Osteoblast (primary cell): ENCODE results near the gene LRRC45. TPM values are rescaled to one million over a fixed set of nuclear protein-coding genes. Genes with fewer than 3 reads are reported as not detected.

Experiments used
- DNase-seq: peaks from one replicate; pipeline ENCODE4 v3.0.0; 2011; ENCODE audit warnings: low spot score, mixed read lengths; ENCODE audit not compliant: insufficient read length; ENCODE audit errors: missing footprints
- H2AFZ ChIP-seq: 2 replicates; pipeline ENCODE4 v1.6.0; 2011; ENCODE audit warnings: mild to moderate bottlenecking, low read length
- H3K27ac ChIP-seq: 2 replicates; pipeline ENCODE4 v1.5.1; 2011; ENCODE audit warnings: mild to moderate bottlenecking, low read depth, low read length, moderate library complexity
- H3K27me3 ChIP-seq: 2 replicates; pipeline ENCODE4 v1.6.0; 2012; ENCODE audit warnings: mild to moderate bottlenecking, control low read depth, inconsistent platforms, low read length, moderate library complexity; ENCODE audit not compliant: insufficient read depth
- H3K36me3 ChIP-seq: 2 replicates; pipeline ENCODE4 v1.5.1; 2011; ENCODE audit warnings: mild to moderate bottlenecking, low read length, control low read depth, moderate library complexity; ENCODE audit not compliant: insufficient read depth
- H3K4me1 ChIP-seq: 2 replicates; pipeline ENCODE4 v1.5.1; 2011; ENCODE audit warnings: mild to moderate bottlenecking, low read length, control low read depth, moderate library complexity; ENCODE audit not compliant: insufficient read depth
- H3K4me2 ChIP-seq: 2 replicates; pipeline ENCODE4 v1.6.0; 2011; ENCODE audit warnings: mild to moderate bottlenecking, low read length; ENCODE audit not compliant: insufficient read depth
- H3K4me3 ChIP-seq: fragments of 200-600 bp; sonication (generic); 3 replicates; pipeline ENCODE4 v1.5.1; 2012; ENCODE audit warnings: mild to moderate bottlenecking, low read length, inconsistent platforms; ENCODE audit not compliant: insufficient read depth
- H3K79me2 ChIP-seq: 2 replicates; pipeline ENCODE4 v1.6.0; 2012; ENCODE audit warnings: mild to moderate bottlenecking, low read length, control low read depth, inconsistent platforms; ENCODE audit not compliant: insufficient read depth
- H3K9me3 ChIP-seq: 2 replicates; pipeline ENCODE4 v1.5.1; 2011; ENCODE audit warnings: low read depth, low read length, control low read depth
- H4K20me1 ChIP-seq: 2 replicates; pipeline ENCODE4 v1.6.0; 2012; ENCODE audit warnings: mild to moderate bottlenecking, low read length, control low read depth; ENCODE audit not compliant: insufficient read depth
- CTCF ChIP-seq: IDR thresholded peaks from 2 replicates; pipeline ENCODE4 v1.5.1; 2011; ENCODE audit warnings: mild to moderate bottlenecking, low read depth, low read length, moderate library complexity; ENCODE audit errors: extremely low read depth
- total RNA-seq: library from RNA; depleted of rRNA; stranded (reverse); fragments of >200 nt; gene quantifications from 2 replicates; pipeline ENCODE4 v1.2.3, GENCODE V29; 2012

LRRC45 gene
- total RNA-seq, 1 donor, result 13.4 TPM

GRCh38 chr17:81983011-81983638 lies 40.0 kb upstream of the LRRC45 start:
- H3K4me3 ChIP-seq, result no peak overlapping the region
- no peaks in the 10 kb centered on the region for H3K27me3 ChIP-seq
- no peaks in the 10 kb centered on the region for H3K9me3 ChIP-seq
- peaks cover 3% of the 10 kb centered on the region for H3K4me1 ChIP-seq
- H3K36me3 ChIP-seq, result peaks cover 36% of the 10 kb centered on the region
- no peak for TF ChIP-seq CTCF
- H3K27ac ChIP-seq, result no peak overlapping the region
- H3K79me2 ChIP-seq, result peaks cover 13% of the 10 kb centered on the region
- no peak overlapping the region for H3K4me2 ChIP-seq
- no peak for DNase-seq
- H2AFZ ChIP-seq, result no peak overlapping the region
- H4K20me1 ChIP-seq, result no peaks in the 10 kb centered on the region

GRCh38 chr17:81983639-81984373 lies 39.3 kb upstream of the LRRC45 start:
- no peak overlapping the region for H3K4me3 ChIP-seq
- no peak for TF ChIP-seq CTCF
- H3K27ac ChIP-seq, result no peak overlapping the region
- H3K79me2 ChIP-seq, result peaks cover 8% of the 10 kb centered on the region
- H2AFZ ChIP-seq, result no peak overlapping the region
- peaks cover 36% of the 10 kb centered on the region for H3K36me3 ChIP-seq
- H3K4me2 ChIP-seq, result no peak overlapping the region
- DNase-seq, result no peak
- no peaks in the 10 kb centered on the region for H3K4me1 ChIP-seq
- no peaks in the 10 kb centered on the region for H3K9me3 ChIP-seq
- no peaks in the 10 kb centered on the region for H3K27me3 ChIP-seq
- H4K20me1 ChIP-seq, result no peaks in the 10 kb centered on the region

- no peak for DNase-seq
- no peaks in the 10 kb centered on the region for H3K4me1 ChIP-seq
- TF ChIP-seq CTCF, result no peak
- no peak overlapping the region for H3K4me2 ChIP-seq
- peaks cover 36% of the 10 kb centered on the region for H3K36me3 ChIP-seq
- no peaks in the 10 kb centered on the region for H3K9me3 ChIP-seq
- no peak overlapping the region for H3K4me3 ChIP-seq
- no peaks in the 10 kb centered on the region for H4K20me1 ChIP-seq
- H3K79me2 ChIP-seq, result peaks cover 2% of the 10 kb centered on the region
- H3K27me3 ChIP-seq, result no peaks in the 10 kb centered on the region
- no peak overlapping the region for H3K27ac ChIP-seq
- H2AFZ ChIP-seq, result no peak overlapping the region
These were observed 38.2 kb upstream of the LRRC45 start for GRCh38 chr17:81984773-81985410.

GRCh38 chr17:81986606-81987005 lies 36.5 kb upstream of the LRRC45 start:
- Histone ChIP-seq H3K27me3 (no peaks in the 10 kb centered on the region), H3K4me2 (no peak overlapping the region), H3K27ac (no peak overlapping the region), H4K20me1 (peaks cover 12% of the 10 kb centered on the region), H2AFZ (no peak overlapping the region), H3K4me3 (no peak overlapping the region), H3K9me3 (no peaks in the 10 kb centered on the region), H3K4me1 (peaks cover 4% of the 10 kb centered on the region), H3K79me2 (no peaks in the 10 kb centered on the region), H3K36me3 (peaks cover 28% of the 10 kb centered on the region)
- TF ChIP-seq CTCF, result no peak
- DNase-seq, result no peak
